Trophoblast cell (in vitro differentiated cells and primary cell): Measurements from ENCODE around the gene STRIP1.
"Not testable (repeated sequence)": the region's sequence is repeated elsewhere in the genome, so short reads cannot be mapped to it uniquely, and the experiment has no call there.

ENCODE experiments used
- DNase-seq, 2 donors: peaks; one replicate each; pipeline ENCODE4 v3.0.0-alpha.2; 2016
- H2AFZ ChIP-seq: 2 replicates; pipeline ENCODE4 v1.6.1; 2013; ENCODE audit warnings: low read length, moderate library complexity, mild to moderate bottlenecking; ENCODE audit not compliant: insufficient read depth, poor library complexity
- H2AK5ac ChIP-seq: 2 replicates; pipeline ENCODE4 v1.6.1; 2013; ENCODE audit warnings: mild to moderate bottlenecking, low read length
- H2BK120ac ChIP-seq: 2 replicates; pipeline ENCODE4 v1.6.1; 2013; ENCODE audit warnings: low read length, mild to moderate bottlenecking, moderate library complexity; ENCODE audit not compliant: insufficient read depth, poor library complexity
- H2BK12ac ChIP-seq: 2 replicates; pipeline ENCODE4 v1.6.1; 2013; ENCODE audit warnings: mild to moderate bottlenecking, low read length, moderate library complexity
- H2BK5ac ChIP-seq: 2 replicates; pipeline ENCODE4 v1.6.1; 2013; ENCODE audit warnings: low read length, low read depth, moderate library complexity, mild to moderate bottlenecking; ENCODE audit not compliant: poor library complexity
- H3K14ac ChIP-seq: 2 replicates; pipeline ENCODE4 v1.6.1; 2013; ENCODE audit warnings: mild to moderate bottlenecking, low read length
- H3K18ac ChIP-seq: 2 replicates; pipeline ENCODE4 v1.6.1; 2013; ENCODE audit warnings: mild to moderate bottlenecking, low read length
- H3K23ac ChIP-seq: 2 replicates; pipeline ENCODE4 v1.6.1; 2013; ENCODE audit warnings: low read length
- H3K27ac ChIP-seq: 2 replicates; pipeline ENCODE4 v1.5.1; 2013; ENCODE audit warnings: low read depth, mild to moderate bottlenecking, inconsistent platforms, low read length, moderate library complexity
- H3K27me3 ChIP-seq: 2 replicates; pipeline ENCODE4 v1.6.1; 2013; ENCODE audit warnings: inconsistent platforms, mild to moderate bottlenecking, low read length, moderate library complexity; ENCODE audit not compliant: insufficient read depth
- H3K36me3 ChIP-seq, 2 experiments: 1 replicate in 1 of 2; 2 replicates in 1 of 2; pipeline ENCODE4 v1.6.1; 2013; ENCODE audit warnings: low read length in 2 of 2, mild to moderate bottlenecking in 2 of 2, moderate library complexity in 1 of 2; ENCODE audit not compliant: insufficient read depth in 2 of 2, control insufficient read depth in 1 of 2
- H3K4ac ChIP-seq: 2 replicates; pipeline ENCODE4 v1.6.1; 2013; ENCODE audit warnings: low read depth, mild to moderate bottlenecking, low read length, moderate library complexity
- H3K4me1 ChIP-seq, 2 experiments: 1 replicate in 1 of 2; 2 replicates in 1 of 2; pipeline ENCODE4 v1.6.1; 2013; ENCODE audit warnings: low read length in 2 of 2, mild to moderate bottlenecking in 2 of 2, moderate library complexity in 1 of 2; ENCODE audit not compliant: insufficient read depth in 2 of 2, control insufficient read depth in 1 of 2
- H3K4me2 ChIP-seq: 2 replicates; pipeline ENCODE4 v1.6.1; 2013; ENCODE audit warnings: inconsistent platforms, mild to moderate bottlenecking, low read length, moderate library complexity
- H3K4me3 ChIP-seq: 2 replicates; pipeline ENCODE4 v1.5.1; 2013; ENCODE audit warnings: mild to moderate bottlenecking, low read depth, low read length, inconsistent platforms
- H3K79me1 ChIP-seq: one replicate; pipeline ENCODE4 v1.6.1; 2013; ENCODE audit warnings: low read length
- H3K79me2 ChIP-seq: 2 replicates; pipeline ENCODE4 v1.6.1; 2013; ENCODE audit warnings: low read length, mild to moderate bottlenecking; ENCODE audit not compliant: control insufficient read depth, insufficient read depth, poor library complexity
- H3K9ac ChIP-seq: 2 replicates; pipeline ENCODE4 v1.6.1; 2013; ENCODE audit warnings: mild to moderate bottlenecking, low read length
- H3K9me3 ChIP-seq: 2 replicates; pipeline ENCODE4 v1.6.1; 2013; ENCODE audit warnings: low read depth, mild to moderate bottlenecking, control low read depth, inconsistent platforms, low read length; ENCODE audit not compliant: insufficient read depth
- H4K12ac ChIP-seq: 2 replicates; pipeline ENCODE4 v1.6.1; 2013; ENCODE audit warnings: low read depth, mild to moderate bottlenecking, low read length, moderate library complexity
- H4K8ac ChIP-seq: 2 replicates; pipeline ENCODE4 v1.6.1; 2013; ENCODE audit warnings: low read depth, mild to moderate bottlenecking, low read length, moderate library complexity
- H4K91ac ChIP-seq: one replicate; pipeline ENCODE4 v1.6.1; 2013; ENCODE audit warnings: low read depth, mild to moderate bottlenecking, low read length, moderate library complexity
- WGBS: extraction: QIAGEN DNeasy Blood & Tissue Kit; methylation state at CpG from one replicate; pipeline ENCODE4 v1.1.7; 2013; ENCODE audit warnings: missing lambda C conversion rate; ENCODE audit not compliant: insufficient read length, insufficient coverage; ENCODE audit errors: extremely low coverage; 5-methylcytosine and 5-hydroxymethylcytosine counted together

STRIP1 gene

DNA sequence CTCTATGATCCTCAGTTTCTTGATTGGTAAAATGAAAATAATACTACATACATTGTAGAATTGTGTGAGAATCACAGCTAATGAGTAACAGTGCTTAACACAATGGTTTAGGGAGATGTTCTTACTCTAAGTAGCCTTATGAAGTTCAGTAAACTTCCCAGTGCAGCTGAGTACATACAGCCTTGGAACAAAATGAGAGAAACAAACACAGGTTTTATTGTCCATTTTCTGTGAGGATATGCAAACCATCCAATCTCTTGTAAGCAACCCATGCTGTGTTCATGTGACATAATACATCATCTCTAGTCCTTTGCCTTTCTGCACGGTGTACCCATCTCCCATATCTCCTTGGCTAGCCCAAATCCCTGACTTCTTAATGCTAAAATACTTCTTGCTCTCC is 14.7 kb upstream of the STRIP1 start:
- Histone ChIP-seq H3K9ac (no peak overlapping the region), H2AK5ac (no peak overlapping the region), H3K79me2 (no peaks in the 10 kb centered on the region)

DNA sequence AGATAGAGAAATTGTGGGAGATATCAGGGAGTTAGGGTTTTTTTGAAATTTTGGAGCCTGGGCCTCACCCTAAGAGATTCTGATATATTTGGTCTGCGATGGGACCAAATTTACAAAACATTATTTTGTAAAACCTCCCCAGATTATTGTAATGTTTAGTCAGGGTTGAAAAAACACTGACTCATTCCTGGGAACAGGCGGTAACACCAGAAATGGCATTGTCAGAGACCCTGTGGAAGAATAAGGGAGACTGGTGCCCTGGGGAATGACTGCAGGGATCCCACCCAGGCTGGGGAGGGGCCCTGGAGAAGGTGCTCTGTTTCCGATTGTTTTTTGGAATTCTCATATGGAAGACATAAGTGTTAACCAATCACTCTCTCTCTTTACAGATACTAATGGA is 13.1 kb upstream of the STRIP1 start:
- H3K4me1 ChIP-seq, result no peaks in the 10 kb centered on the region
- no peak overlapping the region for H4K8ac ChIP-seq
- no peaks in the 10 kb centered on the region for H3K9me3 ChIP-seq
- no peak overlapping the region for H2BK5ac ChIP-seq
- no peaks in the 10 kb centered on the region for H3K79me1 ChIP-seq
- H4K12ac ChIP-seq, result no peak overlapping the region
- H3K14ac ChIP-seq, result no peak overlapping the region
- H3K27ac ChIP-seq, result no peak overlapping the region
- H4K91ac ChIP-seq, result no peak overlapping the region
- H3K4me2 ChIP-seq, result no peak overlapping the region
- no peak overlapping the region for H3K4me3 ChIP-seq
- H2BK12ac ChIP-seq, result no peak overlapping the region
- peaks cover 30 to 65% of the 10 kb centered on the region in 2 experiments for H3K36me3 ChIP-seq
- H3K23ac ChIP-seq, result no peak overlapping the region
- no peak overlapping the region for H2BK120ac ChIP-seq
- no peak overlapping the region for H2AFZ ChIP-seq
- DNase-seq, result no peak
- H3K9ac ChIP-seq, result no peak overlapping the region
- WGBS, result no CpG with 5 or more reads among the region's 3 CpGs
- no peak overlapping the region for H2AK5ac ChIP-seq
- H3K18ac ChIP-seq, result no peak overlapping the region
- no peak overlapping the region for H3K4ac ChIP-seq
- H3K27me3 ChIP-seq, result no peaks in the 10 kb centered on the region
- no peaks in the 10 kb centered on the region for H3K79me2 ChIP-seq

More for the DNA sequence above, 14.7 kb upstream of the STRIP1 start:
- H3K36me3 ChIP-seq, result peaks cover 27 to 72% of the 10 kb centered on the region in 2 experiments
- H2BK120ac ChIP-seq, result no peak overlapping the region
- H3K4me2 ChIP-seq, result no peak overlapping the region
- no peaks in the 10 kb centered on the region for H3K9me3 ChIP-seq
- H3K27me3 ChIP-seq, result no peaks in the 10 kb centered on the region
- H4K12ac ChIP-seq, result no peak overlapping the region
- H3K23ac ChIP-seq, result no peak overlapping the region
- no peak overlapping the region for H3K14ac ChIP-seq
- no peaks in the 10 kb centered on the region for H3K79me1 ChIP-seq
- H3K4ac ChIP-seq, result no peak overlapping the region
- no peak overlapping the region for H4K8ac ChIP-seq
- no peak overlapping the region for H3K4me3 ChIP-seq
- H3K27ac ChIP-seq, result no peak overlapping the region
- no peak overlapping the region for H3K18ac ChIP-seq
- no peak overlapping the region for H4K91ac ChIP-seq
- H2BK12ac ChIP-seq, result no peak overlapping the region
- H2BK5ac ChIP-seq, result no peak overlapping the region
- H2AFZ ChIP-seq, result no peak overlapping the region
- no peak for DNase-seq
- H3K4me1 ChIP-seq, result no peaks in the 10 kb centered on the region
- WGBS, result no CpG with 5 or more reads among the region's 1 CpG

- H2AFZ ChIP-seq, result no peak overlapping the region
- H3K4me3 ChIP-seq, result no peak overlapping the region
- no peak overlapping the region for H3K4ac ChIP-seq
- H3K27ac ChIP-seq, result no peak overlapping the region
- no peak overlapping the region for H2BK120ac ChIP-seq
- no peaks in the 10 kb centered on the region for H3K27me3 ChIP-seq
- no peak overlapping the region for H2AK5ac ChIP-seq
- no peak overlapping the region for H3K18ac ChIP-seq
- H2BK5ac ChIP-seq, result no peak overlapping the region
- H3K9me3 ChIP-seq, result no peaks in the 10 kb centered on the region
- no peak overlapping the region for H4K8ac ChIP-seq
- H3K4me2 ChIP-seq, result no peak overlapping the region
- no peak overlapping the region for H3K23ac ChIP-seq
- no peak overlapping the region for H4K91ac ChIP-seq
- H3K9ac ChIP-seq, result no peak overlapping the region
- no peaks in the 10 kb centered on the region for H3K4me1 ChIP-seq
- no peak overlapping the region for H2BK12ac ChIP-seq
- peaks cover 20 to 39% of the 10 kb centered on the region in 2 experiments for H3K36me3 ChIP-seq
- no peak overlapping the region for H3K14ac ChIP-seq
- WGBS, result no CpG with 5 or more reads among the region's 4 CpGs
- no peak for DNase-seq
- no peak overlapping the region for H4K12ac ChIP-seq
- no peaks in the 10 kb centered on the region for H3K79me2 ChIP-seq
- H3K79me1 ChIP-seq, result no peaks in the 10 kb centered on the region
These were observed 9.8 kb upstream of the STRIP1 start for GRCh38 chr1:110024613-110025012.

DNA sequence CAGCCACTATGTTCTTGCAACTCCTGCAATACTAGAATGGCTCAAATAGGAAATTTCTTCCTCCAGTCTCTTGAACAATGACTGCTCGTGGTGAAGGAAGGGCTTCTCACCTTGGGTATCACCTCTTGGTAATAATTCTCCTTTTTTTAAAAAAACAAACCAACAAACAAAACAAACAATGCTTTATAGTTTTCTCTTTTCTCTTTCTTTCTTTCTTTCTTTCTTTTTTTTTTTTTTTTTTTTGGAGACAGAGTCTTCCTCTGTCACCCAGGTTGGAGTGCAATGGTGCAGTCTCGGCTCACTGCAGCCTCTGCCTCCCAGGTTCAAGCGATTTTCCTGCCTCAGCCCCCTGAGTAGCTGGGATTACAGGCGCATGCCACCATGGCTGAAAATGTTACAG is 3.7 kb upstream of the STRIP1 start:
- not testable (repeated sequence) for H3K27ac ChIP-seq, H4K12ac ChIP-seq, H3K14ac ChIP-seq, H3K79me2 ChIP-seq, H2AFZ ChIP-seq, H2BK5ac ChIP-seq, H3K9ac ChIP-seq, H3K36me3 ChIP-seq, H3K4me1 ChIP-seq, H3K4ac ChIP-seq, H2BK12ac ChIP-seq, H2AK5ac ChIP-seq, H4K8ac ChIP-seq, H2BK120ac ChIP-seq, H3K9me3 ChIP-seq, H3K27me3 ChIP-seq, H4K91ac ChIP-seq, H3K79me1 ChIP-seq, H3K23ac ChIP-seq, DNase-seq, H3K18ac ChIP-seq, H3K4me3 ChIP-seq, H3K4me2 ChIP-seq
- no CpG with 5 or more reads among the region's 4 CpGs for WGBS
